NCI-H1694 (cell line): ENCODE data around the gene GRM6.

Source experiments
- DNase-seq: peaks from one replicate; lab custom pipeline; 2025; lab: John Stamatoyannopoulos, UW

Gene GRM6

GRCh38 chr5:178994580-178995340, at the start of gene GRM6:
Gene GRM6 (minus strand): TSS chr5:178995320. CDS start chr5:178994944, 376 bp downstream.
- DNase-seq = no peak

GRCh38 chr5:179044765-179045164, 49.6 kb upstream of the GRM6 start:
- DNase-seq = no peak

- no peak for DNase-seq
These were observed 38.0 kb upstream of the GRM6 start for GRCh38 chr5:179033004-179033580.

GRCh38 chr5:179023528-179024189, 28.5 kb upstream of the GRM6 start, which contains the start of gene ZNF879:
Gene ZNF879 (plus strand): TSS chr5:179023804. CDS start chr5:179025005, 1,201 bp downstream.
- DNase-seq = peak; percentile 65

GRCh38 chr5:179008667-179009066, 13.5 kb upstream of the GRM6 start:
- DNase-seq = no peak

- DNase-seq = no peak
These were observed 11.4 kb upstream of the GRM6 start for GRCh38 chr5:179006564-179006963.

GRCh38 chr5:178998441-178998840, 3.3 kb upstream of the GRM6 start:
- no peak for DNase-seq

GRCh38 chr5:178997191-178997590, 2.1 kb upstream of the GRM6 start:
- no peak for DNase-seq

GRCh38 chr5:178996156-178996555, 1.0 kb upstream of the GRM6 start:
- DNase-seq = no peak

GRCh38 chr5:178995341-178995690, 196 bp upstream of the GRM6 start:
- DNase-seq = no peak

- DNase-seq = no peak
These were observed 1.1 kb downstream of the GRM6 start for GRCh38 chr5:178993955-178994579.

- no peak for DNase-seq
These were observed 1.8 kb downstream of the GRM6 start for GRCh38 chr5:178993236-178993765.

GRCh38 chr5:178992291-178992895, 2.7 kb downstream of the GRM6 start:
- no peak for DNase-seq

GRCh38 chr5:178991190-178992145, 3.7 kb downstream of the GRM6 start:
- no peak for DNase-seq

GRCh38 chr5:178990491-178990890, 4.6 kb downstream of the GRM6 start:
- DNase-seq = no peak

GRCh38 chr5:178989311-178989710, 5.8 kb downstream of the GRM6 start:
- no peak for DNase-seq

GRCh38 chr5:178988436-178989220, 6.5 kb downstream of the GRM6 start:
- no peak for DNase-seq

- no peak for DNase-seq
These were observed 8.7 kb downstream of the GRM6 start for GRCh38 chr5:178986326-178986960.
